Caki2 (cell line): ENCODE data around the gene LRP1B. TPM values are rescaled to one million over a fixed set of nuclear protein-coding genes. Genes with fewer than 3 reads are reported as not detected.

Experiments
- DNase-seq: peaks from one replicate; pipeline ENCODE4 v3.0.0-alpha.2; 2015; ENCODE audit warnings: low read depth
- in situ Hi-C: cut with HindIII; loops from 2 replicates; pipeline ENCODE4 v1.10.0; 2016; ENCODE audit warnings: low sequenced_read_pairs, low pct_unique_long_range_greater_than_20kb, mixed read lengths
- total RNA-seq: library from RNA; depleted of rRNA; stranded (reverse); fragments of >200 nt; shearing (Covaris generic); gene quantifications from 2 replicates; pipeline ENCODE4 v1.2.3, GENCODE V29; 2014; ENCODE audit warnings: low replicate concordance

LRP1B gene
- total RNA-seq, 1 experiment from 2014 or later, result 0.14 TPM

DNA sequence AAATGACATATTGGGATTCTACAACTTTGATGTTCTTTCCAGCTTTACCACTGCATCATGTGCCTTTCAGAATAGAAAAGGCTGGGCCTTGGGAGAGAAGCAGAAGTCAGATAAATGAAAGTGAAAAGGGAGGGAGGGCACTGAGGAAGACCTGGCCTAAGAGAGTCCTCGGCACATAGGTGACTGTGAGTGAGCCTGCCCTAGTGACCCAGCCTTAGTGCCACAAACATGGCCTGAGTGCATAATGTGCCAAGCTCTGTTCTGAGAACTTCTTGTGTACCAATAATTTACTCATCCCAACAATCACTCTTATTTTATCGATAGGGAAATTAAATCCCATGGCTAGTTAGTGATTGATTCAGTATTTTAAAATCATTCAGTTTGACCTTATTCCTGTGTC, 436.6 kb downstream of the LRP1B start:
- in situ Hi-C loops, result no loop called here
- no peak for DNase-seq

DNA sequence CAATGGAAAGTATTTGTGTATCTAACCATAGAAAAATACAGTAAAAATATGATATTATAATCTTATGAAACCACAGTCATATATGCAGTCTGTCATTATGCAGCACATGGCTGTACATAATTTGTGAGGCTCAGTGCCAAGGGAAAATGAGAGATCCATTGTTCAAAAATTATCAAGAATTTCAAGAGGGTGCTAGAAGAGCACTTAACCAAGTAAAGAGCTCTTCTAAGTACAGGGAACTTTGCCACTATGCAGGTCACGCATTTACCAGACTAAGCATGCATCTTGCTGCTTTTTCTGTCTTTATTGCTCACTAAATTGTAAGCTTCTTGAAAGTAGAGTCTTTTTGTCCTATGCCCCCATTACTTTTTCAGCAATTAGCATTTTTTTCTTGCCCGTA, 438.0 kb downstream of the LRP1B start:
- no peak for DNase-seq
- in situ Hi-C loops, result no loop called here

DNA sequence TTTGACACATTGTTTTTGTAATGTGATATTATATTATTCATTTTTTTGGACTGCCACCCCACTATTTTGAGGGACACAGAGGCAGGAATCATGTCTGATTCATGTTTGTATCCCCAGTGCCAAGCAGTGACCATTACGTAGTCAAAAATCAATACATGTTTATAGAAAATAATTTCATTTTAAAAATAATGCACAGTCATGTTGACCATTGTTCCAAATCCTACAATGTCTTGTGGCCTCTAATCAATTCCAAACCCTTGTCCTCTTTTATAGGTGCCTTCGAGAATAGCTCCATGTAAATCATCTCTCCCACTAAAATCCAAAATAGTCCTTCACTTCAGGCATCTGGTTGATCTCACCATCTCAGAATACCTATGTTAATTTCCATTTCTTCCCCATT, 454.7 kb downstream of the LRP1B start:
- no peak for DNase-seq
- in situ Hi-C loops, result no loop called here

DNA sequence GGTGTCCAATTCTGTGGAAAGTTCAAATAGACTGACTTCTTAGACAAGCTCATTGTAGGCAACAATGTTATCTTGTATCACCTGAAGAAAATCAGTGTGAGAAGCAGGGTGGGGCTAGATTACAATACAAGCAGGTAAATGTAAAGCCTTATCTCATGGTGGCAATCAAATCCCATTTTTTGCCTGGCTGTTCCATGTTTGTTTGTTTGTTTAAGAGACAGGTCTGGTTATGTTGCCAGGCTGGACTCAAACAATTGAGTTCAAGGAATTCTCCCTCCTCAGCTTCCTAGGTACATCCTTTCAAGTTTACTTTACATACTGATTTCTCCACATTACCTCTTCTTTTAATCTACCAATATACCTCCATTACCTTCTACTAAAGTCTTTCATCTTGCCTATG, 464.6 kb downstream of the LRP1B start:
- in situ Hi-C loops, result no loop called here
- DNase-seq, result no peak

DNA sequence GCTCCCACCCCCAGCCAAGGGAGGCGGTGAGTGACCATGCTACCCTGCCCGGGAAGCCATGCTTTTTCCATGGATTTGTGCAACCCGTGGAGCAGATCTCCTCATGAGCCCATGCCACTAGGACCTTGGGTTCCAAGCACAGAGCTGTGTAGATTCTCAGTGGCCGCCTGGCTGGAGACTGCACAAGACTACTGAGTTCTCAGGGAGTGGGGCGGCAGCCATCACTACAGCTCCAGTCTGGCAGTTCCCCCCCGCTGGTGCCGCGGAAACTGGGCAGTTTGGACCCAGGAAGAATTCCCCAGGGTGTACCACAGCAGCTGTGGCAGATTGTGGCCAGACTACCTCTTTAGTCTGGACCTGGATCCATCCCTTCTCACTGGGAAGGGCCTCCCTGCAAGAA, 470.6 kb downstream of the LRP1B start:
- in situ Hi-C loops, result no loop called here
- no peak for DNase-seq

DNA sequence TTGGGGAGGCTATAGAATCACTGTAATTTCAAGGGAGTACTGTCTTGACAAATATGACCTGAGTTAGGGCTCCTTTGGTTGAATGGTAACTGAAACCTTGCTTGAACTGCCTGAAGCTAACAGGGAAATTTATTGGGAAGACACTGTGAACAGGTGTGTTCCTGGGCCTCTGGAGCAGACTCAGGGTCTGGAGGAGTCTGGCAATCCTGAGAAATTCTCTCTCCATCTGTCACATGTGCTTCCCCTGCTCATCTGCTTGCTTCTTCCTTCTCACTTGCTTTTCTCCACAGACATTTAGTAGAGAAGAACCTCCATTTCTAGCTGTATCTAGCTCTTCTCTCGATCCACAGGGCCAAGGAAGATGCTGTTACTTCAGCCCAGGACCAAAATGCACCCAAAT, 476.5 kb downstream of the LRP1B start:
- in situ Hi-C loops, result no loop called here

DNA sequence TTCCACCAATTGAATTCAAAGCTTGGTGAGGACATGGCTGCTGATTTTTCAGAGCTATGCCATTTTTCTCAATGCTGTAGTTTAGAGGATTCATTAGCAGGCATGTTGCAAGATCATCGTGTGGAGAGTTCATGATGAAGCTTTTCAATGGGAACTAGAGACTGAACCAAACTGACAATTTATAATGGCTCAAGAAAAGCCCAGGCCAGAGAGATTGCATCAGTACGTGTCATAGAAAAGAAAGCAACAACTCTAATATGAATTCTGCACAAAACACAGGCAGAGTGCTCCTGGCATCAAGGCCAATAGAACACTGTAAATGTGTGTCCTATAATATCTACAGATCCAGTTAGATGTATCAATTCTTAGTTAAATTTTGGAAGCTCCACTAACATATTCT, 477.6 kb downstream of the LRP1B start:
- in situ Hi-C loops, result no loop called here
- DNase-seq, result no peak

More for the DNA sequence above, 476.5 kb downstream of the LRP1B start:
- no peak for DNase-seq

DNA sequence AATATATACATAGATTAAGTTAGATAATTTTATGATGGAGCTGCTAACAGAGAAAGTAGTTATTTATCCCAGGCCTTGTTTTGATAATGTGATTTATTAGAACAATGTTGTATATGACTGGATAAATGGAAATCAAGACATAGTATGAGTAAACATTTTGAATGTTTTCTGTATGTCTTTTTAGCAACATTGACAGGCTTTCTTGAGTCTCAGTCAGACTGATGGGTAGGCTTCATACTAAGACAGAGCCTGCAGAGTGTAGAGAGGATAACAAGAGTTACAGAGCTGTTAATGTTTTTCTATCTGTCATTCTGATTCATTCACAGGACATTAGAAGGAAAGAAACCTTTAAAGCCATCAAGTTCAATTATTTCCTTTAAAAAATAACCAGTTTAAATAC, 478.5 kb downstream of the LRP1B start:
- in situ Hi-C loops, result no loop called here

DNA sequence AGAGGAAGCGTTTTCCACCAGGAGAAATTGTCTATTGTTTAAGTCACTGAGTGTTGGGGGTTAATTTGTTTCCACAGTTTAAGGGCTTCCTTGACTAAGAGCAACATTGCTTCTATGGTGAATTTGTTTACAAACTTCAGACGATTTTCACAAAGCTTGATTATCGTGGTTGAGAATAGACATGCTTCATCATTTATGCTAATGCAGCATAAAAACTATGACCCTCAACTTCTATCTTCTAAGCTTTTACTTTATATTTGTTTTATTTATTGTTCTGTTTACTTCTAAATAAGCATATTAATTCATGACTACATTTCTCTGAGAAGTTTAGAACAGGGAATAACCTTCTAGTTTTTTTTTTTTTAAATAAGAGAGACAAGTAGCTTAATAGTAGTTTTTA, 483.5 kb downstream of the LRP1B start:
- in situ Hi-C loops, result no loop called here
- DNase-seq, result no peak

More for the DNA sequence above, 478.5 kb downstream of the LRP1B start:
- DNase-seq, result no peak

DNA sequence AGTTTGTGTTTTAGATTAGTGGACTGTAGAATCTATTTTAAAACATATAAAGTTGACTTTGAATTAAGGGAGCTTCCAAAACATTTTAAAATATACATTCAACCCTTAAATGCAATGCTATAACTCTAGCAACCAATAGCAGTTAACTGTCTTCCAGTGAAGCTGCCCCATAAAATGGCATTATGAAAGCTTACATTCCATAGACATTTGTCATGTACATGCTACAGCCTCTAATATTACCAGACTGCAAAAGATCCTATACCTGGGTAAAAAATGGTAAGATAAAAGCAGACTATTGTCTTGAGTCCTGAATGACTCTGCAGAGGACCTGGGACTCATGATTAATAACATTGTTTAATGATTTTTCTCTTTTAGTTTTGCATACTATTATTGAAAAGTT, 489.4 kb downstream of the LRP1B start:
- in situ Hi-C loops, result no loop called here
- DNase-seq, result no peak

DNA sequence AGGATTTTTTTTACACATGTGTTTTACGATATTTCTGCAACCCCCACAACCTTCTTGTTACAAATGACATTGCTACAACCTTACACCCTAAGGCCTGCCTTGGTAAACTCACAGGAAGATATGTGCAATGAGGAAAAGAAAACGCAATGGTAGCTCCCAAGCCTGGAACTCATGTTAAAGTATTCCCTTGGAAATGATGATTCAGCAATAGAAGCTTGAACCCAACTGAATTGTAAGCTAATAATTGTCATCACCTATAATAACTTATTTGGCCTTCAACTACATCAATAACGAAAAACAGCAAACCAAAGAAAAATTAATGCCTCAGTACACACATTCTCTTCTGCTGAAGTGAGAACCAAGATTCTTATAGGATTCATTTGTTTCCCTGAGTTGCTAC, 491.0 kb downstream of the LRP1B start:
- in situ Hi-C loops, result no loop called here

DNA sequence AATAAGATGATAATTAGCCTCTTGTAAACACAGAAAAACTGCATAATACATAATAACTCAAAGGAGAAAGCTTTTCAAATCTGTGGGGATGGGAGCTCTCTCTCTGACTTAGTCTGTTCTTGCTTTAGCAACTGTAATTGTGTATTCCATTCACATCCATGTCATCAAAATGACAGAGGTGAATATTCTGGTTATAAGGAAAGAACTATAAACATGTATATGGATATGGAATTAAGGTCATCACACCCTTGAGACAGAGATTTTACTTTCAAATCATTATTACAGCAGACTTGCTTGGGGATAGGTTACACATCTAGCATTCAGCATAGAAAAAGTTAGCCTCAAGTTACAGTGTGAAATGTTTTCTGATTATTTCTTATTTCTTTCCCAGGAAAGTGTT, 497.7 kb downstream of the LRP1B start:
- in situ Hi-C loops, result no loop called here
- DNase-seq, result no peak

More for the DNA sequence above, 491.0 kb downstream of the LRP1B start:
- no peak for DNase-seq

DNA sequence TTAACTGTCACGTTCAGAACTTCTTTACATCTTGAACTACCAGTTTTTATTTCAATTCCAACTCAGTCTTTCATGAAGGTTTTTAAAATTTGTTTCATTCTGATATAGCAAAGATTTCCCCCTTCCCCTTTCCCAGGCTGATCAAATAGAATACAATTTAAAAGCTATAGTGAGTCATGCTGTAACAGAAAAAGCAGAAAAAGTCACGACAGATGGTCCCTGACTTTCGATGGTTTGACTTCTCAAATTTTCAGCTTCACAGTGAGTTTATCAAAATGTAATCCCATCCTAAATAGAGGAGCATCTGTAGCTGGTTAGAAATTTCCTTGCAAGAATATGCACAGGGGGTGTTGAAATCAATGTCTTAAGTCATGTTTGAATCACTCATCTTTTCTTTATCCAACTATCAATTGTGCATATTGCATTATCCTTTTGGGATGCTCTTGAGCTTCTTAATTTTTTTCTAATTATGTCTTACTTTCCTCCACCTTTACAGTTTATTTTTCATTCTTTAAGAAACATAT, 500.3 kb downstream of the LRP1B start:
- in situ Hi-C loops, result no loop called here
- DNase-seq, result no peak

DNA sequence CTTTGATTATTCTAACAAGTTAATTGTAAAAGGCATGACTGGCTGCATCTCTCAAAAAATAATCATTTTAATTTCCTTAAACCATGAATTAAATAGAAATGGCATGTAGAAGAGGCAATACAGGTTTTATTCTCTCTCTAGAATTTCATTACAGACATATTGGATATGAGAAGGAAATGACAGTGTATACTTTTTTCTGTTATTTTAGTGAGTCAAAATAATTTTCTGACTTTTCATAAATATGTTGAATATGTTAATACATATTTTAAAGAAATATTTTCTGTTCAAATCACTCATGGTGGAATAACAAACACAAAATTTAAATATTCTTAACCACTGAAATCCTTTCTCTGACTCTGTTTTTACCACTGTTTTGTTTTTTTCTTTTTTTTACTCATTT, 510.4 kb downstream of the LRP1B start:
- in situ Hi-C loops, result no loop called here
- DNase-seq, result no peak

DNA sequence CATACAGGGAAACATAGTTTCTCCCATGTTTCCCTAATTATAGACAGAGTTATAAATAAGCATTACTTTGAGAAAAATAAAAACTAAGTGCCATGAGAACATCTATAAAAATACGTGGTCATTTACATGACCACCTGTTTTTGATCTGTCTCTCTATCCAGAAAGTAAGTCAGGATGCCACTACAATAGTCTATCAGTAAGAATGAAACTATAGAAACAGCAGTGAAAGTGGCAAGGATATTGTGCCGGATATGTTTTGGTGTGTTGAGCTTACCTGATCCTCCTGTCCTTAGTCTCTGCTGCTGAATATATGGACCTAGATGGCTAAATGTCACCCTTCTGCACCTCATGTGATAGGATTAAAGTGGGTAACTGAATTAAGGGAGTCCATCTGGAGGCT, 512.4 kb downstream of the LRP1B start:
- no peak for DNase-seq
- in situ Hi-C loops, result no loop called here

DNA sequence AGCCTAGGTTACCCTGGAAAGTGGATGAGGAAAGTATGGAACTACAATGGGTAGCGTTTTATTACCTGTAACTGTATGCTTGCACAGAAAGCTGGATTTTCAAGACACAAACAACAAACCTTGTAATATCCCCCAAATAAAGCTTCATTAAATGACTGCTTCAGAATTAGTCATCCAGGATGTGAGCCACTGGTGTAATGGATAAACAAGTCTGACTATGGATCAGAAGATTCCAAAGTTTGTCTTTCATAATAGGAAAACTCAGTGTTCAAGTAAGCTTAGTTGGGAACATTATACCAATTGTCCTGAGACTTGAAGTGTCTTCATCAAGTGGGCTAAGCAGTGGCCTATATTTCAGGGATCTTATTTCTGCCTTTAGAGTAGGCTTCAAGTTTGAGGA, 518.8 kb downstream of the LRP1B start:
- DNase-seq, result no peak
- in situ Hi-C loops, result no loop called here

DNA sequence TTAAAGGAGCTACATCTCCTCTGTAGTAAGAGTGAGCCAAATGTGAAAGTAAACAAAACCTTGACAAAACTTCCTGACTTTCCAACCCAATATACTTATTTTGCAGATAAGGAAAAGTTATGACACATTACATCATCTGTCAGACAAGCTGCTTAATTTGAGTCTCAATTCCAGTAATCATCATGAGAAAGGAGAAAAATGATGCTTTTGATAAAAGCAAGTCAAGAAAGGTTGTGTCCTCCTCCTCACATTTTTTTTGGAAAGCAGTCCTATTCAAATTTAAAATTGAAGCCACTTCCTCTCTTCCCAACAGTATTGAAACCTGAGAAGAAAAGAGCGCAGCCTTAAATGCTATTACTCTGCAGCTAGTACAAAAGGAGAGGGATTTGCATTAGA, 519.6 kb downstream of the LRP1B start:
- no peak for DNase-seq
- in situ Hi-C loops, result no loop called here

DNA sequence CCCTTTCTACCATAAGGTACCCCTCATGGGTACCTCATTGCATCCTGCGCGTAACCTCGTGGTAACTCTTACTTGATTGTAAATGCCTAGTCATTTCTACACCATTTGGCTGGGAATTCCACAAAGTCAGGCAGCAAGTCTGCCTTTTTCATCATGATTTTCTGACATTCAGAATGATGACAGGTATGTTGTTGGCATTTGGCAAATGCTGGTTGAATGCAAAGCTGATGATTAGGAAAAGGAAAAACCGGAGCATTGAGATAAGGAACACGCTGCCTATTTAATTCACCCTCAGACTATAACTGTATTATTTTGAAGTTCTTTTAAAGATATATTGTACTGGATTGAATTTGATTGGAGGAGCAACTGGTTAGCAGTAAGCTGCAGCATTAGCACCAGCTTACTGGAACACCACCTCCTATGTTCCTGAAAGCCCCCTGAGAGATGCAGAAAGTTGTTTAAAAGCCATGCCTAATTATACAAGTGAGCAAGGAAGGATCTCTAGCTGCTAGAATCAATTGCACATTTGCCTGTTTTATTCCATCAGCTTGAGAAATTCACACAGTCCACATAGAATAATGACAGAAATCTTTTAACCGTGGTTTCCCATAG, 520.1 kb downstream of the LRP1B start:
- no peak for DNase-seq
- in situ Hi-C loops, result no loop called here

DNA sequence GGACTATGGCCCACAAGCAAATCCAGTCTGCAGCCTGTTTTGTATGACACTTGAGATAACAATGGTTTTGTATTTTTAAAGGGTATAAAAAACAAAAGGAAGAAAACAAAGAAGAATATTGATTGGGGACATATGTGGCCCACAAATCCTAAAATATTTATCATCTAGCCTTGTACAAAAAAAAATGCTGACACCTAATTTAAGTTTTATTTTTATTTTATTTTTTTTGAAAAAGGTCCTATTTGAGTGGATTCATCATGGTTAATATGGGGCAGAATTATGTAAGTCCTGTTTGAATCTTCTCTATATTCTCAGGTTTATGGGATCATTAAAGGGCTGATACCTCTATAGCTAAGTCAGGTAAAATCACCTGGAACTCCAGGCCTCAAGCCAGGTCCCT, 525.7 kb downstream of the LRP1B start:
- in situ Hi-C loops, result no loop called here
- no peak for DNase-seq

DNA sequence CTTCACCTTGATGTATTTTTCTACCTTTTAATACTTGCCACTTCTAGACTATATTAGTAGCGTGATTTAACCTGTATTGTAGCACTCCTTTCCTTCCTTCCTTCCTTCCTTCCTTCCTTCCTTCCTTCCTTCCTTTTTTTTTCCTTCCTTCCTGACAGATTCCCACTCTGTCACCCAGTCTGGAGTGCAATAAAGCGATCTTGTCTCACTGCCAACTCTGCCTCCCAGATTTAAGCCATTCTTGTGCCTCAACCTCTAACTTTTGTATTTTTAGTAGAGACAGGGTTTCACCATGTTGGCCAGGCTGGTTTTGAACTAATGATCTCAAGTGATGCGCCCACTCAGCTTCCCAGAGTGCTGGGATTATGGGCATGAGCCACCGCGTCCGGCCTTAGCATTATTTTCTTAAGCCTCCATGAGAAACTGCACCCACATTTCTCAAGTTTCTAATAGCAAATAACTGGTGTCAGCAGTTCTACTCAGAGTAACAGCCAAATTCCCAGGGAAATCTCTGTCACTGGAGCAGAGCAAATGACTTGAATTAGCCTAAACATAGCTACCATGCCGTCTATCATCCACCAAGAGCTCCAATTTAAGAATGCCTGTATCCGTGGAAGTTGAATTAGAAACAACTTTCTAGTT, 529.2 kb downstream of the LRP1B start:
- in situ Hi-C loops, result no loop called here
- DNase-seq, result no peak
